ENCODE measurements around the gene ACKR1. TPM values are rescaled to one million over a fixed set of nuclear protein-coding genes. Genes with fewer than 3 reads are reported as not detected.

The ACKR1 gene
- total and polyA plus RNA-seq, 2 of the 13 experiments (the other 11 are each of a cell fraction or from before 2014, with no cell fraction given): not detected

DNA sequence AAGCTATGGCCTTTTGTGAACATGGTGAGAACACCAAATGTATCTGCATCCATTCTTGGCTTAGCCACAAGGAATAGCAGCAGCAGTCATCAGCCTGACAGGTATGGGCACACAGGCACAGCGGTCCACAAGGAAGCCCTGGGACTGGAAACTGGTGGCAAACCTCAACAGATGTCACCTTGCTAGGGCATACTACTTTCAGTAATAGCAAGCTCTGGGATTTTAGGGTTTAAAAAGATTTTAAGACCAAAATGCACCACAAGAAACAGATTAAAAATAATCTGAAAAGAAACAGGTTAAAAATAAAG is 43.0 kb upstream of the ACKR1 start:
- intact Hi-C loops (cut with micrococcal nuclease; ENCODE audit: unreplicated experiment) (loop anchor here (1.0 kb wide), 2 partner anchors 37 to 50 kb away; no protein-coding TSS in a partner anchor), in situ Hi-C loops (cut with HindIII; ENCODE audit: extremely low pct_ligation_motif_present, low pct_unique_long_range_greater_than_20kb) (loop anchor here (5.0 kb wide), 1 partner anchor 36 kb away; no protein-coding TSS in a partner anchor)
- H3K9ac ChIP-seq (ENCODE audit: insufficient read depth, low read depth, low read length): no peak overlapping the region
- ChIA-PET CTCF (ENCODE audit: low intra/inter-chr PET ratio, low total read pairs) (interaction anchor here (1.2 to 2.4 kb wide), 4 partner anchors 35 to 52 kb away, joined by 3 to 38 read pairs (median 14); no protein-coding TSS in a partner anchor), POLR2A (no interaction called here)
- ATAC-seq: no peak
- BruUV-seq (replicated peaks): no TSS peak
- no peaks in the 10 kb centered on the region for H3K79me2 ChIP-seq (ENCODE audit: insufficient read depth, low read length)
- H3K36me3 ChIP-seq (replicated peaks in 1 of 2; ENCODE audit: control insufficient read depth in 1 of 2, insufficient read depth in 2 of 2, low read length in 2 of 2): no peaks in the 10 kb centered on the region
- H3K4me2 ChIP-seq (ENCODE audit: low read depth, low read length): no peak overlapping the region
- no peak for FAIRE-seq
- H2AFZ ChIP-seq (ENCODE audit: low read length): no peak overlapping the region
- H3K27me3 ChIP-seq (ENCODE audit: control insufficient read depth in 1 of 2, insufficient read depth in 2 of 2, low read length in 2 of 2): no peaks in the 10 kb centered on the region
- TF ChIP-seq, protein P1, sequence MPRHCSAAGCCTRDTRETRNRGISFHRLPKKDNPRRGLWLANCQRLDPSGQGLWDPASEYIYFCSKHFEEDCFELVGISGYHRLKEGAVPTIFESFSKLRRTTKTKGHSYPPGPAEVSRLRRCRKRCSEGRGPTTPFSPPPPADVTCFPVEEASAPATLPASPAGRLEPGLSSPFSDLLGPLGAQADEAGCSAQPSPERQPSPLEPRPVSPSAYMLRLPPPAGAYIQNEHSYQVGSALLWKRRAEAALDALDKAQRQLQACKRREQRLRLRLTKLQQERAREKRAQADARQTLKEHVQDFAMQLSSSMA (CRISPR knock-in tag; IDR thresholded peaks at IDR 0.05): no peak
- TF ChIP-seq ZBTB21 (CRISPR knock-in tag; IDR thresholded peaks at IDR 0.05) (no peak), CERS6 (CRISPR knock-in tag; IDR thresholded peaks at IDR 0.05) (no peak)
- no peaks in the 10 kb centered on the region for H3K4me1 ChIP-seq (ENCODE audit: insufficient read depth, low read length)
- 0% methylated on average over 1 of the region's 1 CpG for WGBS (ENCODE audit: low lambda C conversion rate)
- no peak for DNase-seq (ENCODE audit: low spot score)
- no peaks in the 10 kb centered on the region for H4K20me1 ChIP-seq (ENCODE audit: insufficient read depth, low read length)
- no peaks in the 10 kb centered on the region for H3K9me3 ChIP-seq (ENCODE audit: low read length)
- no peak overlapping the region for H3K4me3 ChIP-seq (replicated peaks in 1 of 3; ENCODE audit: insufficient read depth in 1 of 3, low read depth in 2 of 3, low read length in 3 of 3)
- no peak overlapping the region for H3K27ac ChIP-seq (ENCODE audit: extremely low read length, insufficient read depth, low read length)

- Histone ChIP-seq H3K4me1 (ENCODE audit: insufficient read depth, low read length) (no peaks in the 10 kb centered on the region), H3K9me3 (ENCODE audit: low read length) (no peaks in the 10 kb centered on the region), H3K36me3 (replicated peaks in 1 of 2; ENCODE audit: control insufficient read depth in 1 of 2, insufficient read depth in 2 of 2, low read length in 2 of 2) (no peaks in the 10 kb centered on the region), H3K27me3 (ENCODE audit: control insufficient read depth in 1 of 2, insufficient read depth in 2 of 2, low read length in 2 of 2) (no peaks in the 10 kb centered on the region), H4K20me1 (ENCODE audit: insufficient read depth, low read length) (no peaks in the 10 kb centered on the region), H3K4me3 (replicated peaks in 1 of 3; ENCODE audit: insufficient read depth in 1 of 3, low read depth in 2 of 3, low read length in 3 of 3) (no peak overlapping the region), H3K79me2 (ENCODE audit: insufficient read depth, low read length) (no peaks in the 10 kb centered on the region), H3K4me2 (ENCODE audit: low read depth, low read length) (no peak overlapping the region), H3K9ac (ENCODE audit: insufficient read depth, low read depth, low read length) (no peak overlapping the region), H2AFZ (ENCODE audit: low read length) (no peak overlapping the region), H3K27ac (ENCODE audit: extremely low read length, insufficient read depth, low read length) (no peak overlapping the region)
- ATAC-seq (no peak), FAIRE-seq (no peak), DNase-seq (ENCODE audit: low spot score) (no peak)
- in situ Hi-C loops (cut with HindIII; ENCODE audit: extremely low pct_ligation_motif_present, low pct_unique_long_range_greater_than_20kb) (loop anchor here (5.0 kb wide), 1 partner anchor 35 kb away; no protein-coding TSS in a partner anchor), intact Hi-C loops (cut with micrococcal nuclease; ENCODE audit: unreplicated experiment) (no loop called here)
- WGBS (ENCODE audit: low lambda C conversion rate): 0% methylated on average over 4 of the region's 4 CpGs
- POLR2A ChIA-PET: no interaction called here
- no TSS peak for BruUV-seq (replicated peaks)
- CTCF ChIA-PET (ENCODE audit: low intra/inter-chr PET ratio, low total read pairs): interaction anchor here (1.5 kb wide), 1 partner anchor 35 kb away, joined by 4 read pairs; no protein-coding TSS in a partner anchor
- TF ChIP-seq ZNF577 (CRISPR knock-in tag; IDR thresholded peaks at IDR 0.05; ENCODE audit: borderline replicate concordance, low read depth) (no peak), TSC22D2 (CRISPR knock-in tag; IDR thresholded peaks at IDR 0.05; ENCODE audit: borderline replicate concordance) (no peak), ATF7 (IDR thresholded peaks at IDR 0.05) (no peak), ATF7 (CRISPR knock-in tag; IDR thresholded peaks at IDR 0.05) (no peak), ZNF598 (CRISPR knock-in tag; IDR thresholded peaks at IDR 0.05; ENCODE audit: borderline replicate concordance) (no peak), TAF15 (IDR thresholded peaks at IDR 0.05; ENCODE audit: low read depth, low read length, poor library complexity, severe bottlenecking) (no peak), ZNF792 (CRISPR knock-in tag; IDR thresholded peaks at IDR 0.05) (no peak), ZNF350 (CRISPR knock-in tag; IDR thresholded peaks at IDR 0.05; ENCODE audit: borderline replicate concordance, low read depth) (no peak), GPBP1L1 (CRISPR knock-in tag; IDR thresholded peaks at IDR 0.05) (no peak), MTF1 (CRISPR knock-in tag; IDR thresholded peaks at IDR 0.05) (no peak)
- TF ChIP-seq, protein P2, sequence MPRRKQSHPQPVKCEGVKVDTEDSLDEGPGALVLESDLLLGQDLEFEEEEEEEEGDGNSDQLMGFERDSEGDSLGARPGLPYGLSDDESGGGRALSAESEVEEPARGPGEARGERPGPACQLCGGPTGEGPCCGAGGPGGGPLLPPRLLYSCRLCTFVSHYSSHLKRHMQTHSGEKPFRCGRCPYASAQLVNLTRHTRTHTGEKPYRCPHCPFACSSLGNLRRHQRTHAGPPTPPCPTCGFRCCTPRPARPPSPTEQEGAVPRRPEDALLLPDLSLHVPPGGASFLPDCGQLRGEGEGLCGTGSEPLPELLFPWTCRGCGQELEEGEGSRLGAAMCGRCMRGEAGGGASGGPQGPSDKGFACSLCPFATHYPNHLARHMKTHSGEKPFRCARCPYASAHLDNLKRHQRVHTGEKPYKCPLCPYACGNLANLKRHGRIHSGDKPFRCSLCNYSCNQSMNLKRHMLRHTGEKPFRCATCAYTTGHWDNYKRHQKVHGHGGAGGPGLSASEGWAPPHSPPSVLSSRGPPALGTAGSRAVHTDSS (CRISPR knock-in tag; conservative IDR thresholded peaks at IDR 0.05): no peak
These were observed 42.0 kb upstream of the ACKR1 start for GRCh38 chr1:159162516-159163265.

Measured in HepG2 (cell line).